ENCODE results near the gene FAM131A.

Gene FAM131A

DNA sequence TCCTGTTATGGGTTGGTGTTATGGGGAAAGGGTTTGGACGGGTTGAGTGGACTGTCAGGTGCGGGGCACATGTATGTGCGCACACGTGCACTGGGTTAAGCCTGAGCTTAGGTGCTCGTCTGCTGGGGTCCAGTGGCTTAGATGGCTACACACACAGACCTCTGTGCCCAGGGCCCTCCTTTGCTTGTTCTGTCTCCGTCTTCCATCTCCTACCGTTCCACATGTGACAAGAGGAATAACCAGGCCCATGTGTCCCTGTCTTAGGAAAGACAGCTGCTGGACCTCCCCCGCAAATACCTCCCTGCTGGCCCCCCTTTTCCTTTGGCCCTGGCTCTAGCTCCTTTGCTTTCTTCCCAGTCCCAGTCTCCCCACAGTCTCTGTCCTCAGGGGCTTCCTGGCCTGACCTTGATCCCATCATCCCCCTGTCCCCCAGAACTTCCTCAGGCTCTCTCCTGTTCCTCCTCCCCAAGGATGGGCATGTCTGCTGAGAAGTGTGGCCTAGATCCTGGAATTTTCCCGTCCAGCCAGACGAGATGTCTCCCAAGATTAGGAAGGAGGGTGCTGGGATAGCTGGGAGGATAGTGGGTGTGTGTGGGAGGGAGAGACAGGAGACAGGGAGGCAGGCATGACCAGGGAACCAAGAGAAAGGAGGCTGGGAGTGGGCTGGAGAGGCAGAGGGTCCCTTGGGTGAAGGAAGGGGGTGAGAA, 41.4 kb downstream of the FAM131A start:
- DNase-seq (ENCODE audit: low read depth) = no peak

DNA sequence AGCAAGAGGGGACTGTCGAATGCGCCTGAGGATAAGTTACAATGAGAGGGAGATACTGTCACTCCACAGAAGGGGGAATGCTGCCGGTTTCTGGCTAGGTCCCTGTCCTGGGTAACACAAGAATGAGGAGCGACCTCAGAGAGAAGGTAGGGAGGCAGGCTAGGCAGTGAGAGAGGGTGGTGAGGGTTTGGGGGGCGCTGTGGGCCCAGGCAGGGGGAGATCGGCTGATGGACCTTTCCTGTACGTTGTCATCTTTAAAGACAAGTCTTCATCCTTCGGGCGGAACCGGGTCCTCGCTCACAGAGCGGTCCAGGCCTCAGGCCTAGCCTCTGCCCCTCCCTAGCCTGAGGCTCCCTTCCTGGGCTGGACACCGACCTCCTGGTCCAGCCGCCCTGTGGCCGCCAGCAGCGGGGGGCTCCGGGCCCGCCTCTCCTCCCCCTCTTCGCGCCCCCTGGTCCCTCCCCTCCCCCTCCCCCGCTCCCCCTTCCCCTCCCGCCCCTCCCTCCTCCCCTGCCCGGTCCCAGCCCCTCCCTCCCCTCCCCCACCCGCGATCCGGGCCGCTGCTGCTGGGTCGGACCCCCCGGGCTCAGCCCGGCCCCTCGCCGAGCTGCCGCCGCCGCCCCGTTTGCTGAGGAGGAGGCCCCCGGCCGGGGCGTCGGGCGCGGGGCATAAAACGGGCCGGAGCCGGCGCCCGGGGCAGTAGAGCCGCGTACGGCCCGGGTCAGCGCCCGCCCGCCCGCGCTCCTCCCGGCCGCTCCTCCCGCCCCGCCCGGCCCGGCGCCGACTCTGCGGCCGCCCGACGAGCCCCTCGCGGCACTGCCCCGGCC, 42.2 kb downstream of the FAM131A start, which contains the start of gene CHRD:
Gene CHRD (plus strand): TSS at position 697 of the 827 bp plus-strand sequence. CDS start 265 bp downstream, outside the sequence.
- DNase-seq (ENCODE audit: low read depth) = no peak

DNA sequence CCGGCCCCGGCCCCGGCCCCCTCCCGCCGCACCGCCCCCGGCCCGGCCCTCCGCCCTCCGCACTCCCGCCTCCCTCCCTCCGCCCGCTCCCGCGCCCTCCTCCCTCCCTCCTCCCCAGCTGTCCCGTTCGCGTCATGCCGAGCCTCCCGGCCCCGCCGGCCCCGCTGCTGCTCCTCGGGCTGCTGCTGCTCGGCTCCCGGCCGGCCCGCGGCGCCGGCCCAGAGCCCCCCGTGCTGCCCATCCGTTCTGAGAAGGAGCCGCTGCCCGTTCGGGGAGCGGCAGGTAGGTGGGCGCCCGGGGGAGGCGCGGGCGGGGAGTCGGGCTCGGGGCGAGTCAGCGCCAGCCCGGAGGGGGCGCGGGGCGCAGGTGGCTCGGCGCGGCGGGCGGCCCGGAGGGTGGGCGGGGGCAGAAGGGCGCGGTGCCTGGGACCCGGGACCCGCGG, 42.8 kb downstream of the FAM131A start:
- DNase-seq (ENCODE audit: low read depth) = no peak

DNA sequence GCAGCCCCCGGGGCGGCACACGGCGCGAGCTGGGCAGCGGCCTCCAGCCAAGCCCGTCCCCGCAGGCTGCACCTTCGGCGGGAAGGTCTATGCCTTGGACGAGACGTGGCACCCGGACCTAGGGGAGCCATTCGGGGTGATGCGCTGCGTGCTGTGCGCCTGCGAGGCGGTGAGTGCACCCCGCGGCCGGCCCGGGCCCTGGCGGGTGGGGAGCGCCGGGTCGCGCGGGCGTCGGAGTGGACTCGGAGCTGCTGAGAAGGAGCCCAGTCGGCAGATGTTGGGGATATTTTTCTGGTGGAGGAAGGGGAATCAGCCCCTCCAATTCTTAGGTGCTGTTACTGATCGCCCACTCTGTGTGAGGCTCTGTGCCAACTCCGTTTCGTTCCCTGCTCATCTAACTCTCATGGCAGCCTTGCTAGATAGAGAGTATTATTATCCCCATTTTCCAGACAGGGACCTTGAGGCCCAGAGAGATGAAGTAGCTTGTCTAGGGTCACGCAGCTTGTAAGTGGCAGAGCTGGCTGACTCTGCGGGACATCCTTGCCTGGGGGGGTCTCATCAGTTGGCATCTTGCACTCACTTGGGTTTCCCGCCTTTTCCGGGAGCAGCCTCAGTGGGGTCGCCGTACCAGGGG, 43.3 kb downstream of the FAM131A start:
- DNase-seq (ENCODE audit: low read depth) = no peak

DNA sequence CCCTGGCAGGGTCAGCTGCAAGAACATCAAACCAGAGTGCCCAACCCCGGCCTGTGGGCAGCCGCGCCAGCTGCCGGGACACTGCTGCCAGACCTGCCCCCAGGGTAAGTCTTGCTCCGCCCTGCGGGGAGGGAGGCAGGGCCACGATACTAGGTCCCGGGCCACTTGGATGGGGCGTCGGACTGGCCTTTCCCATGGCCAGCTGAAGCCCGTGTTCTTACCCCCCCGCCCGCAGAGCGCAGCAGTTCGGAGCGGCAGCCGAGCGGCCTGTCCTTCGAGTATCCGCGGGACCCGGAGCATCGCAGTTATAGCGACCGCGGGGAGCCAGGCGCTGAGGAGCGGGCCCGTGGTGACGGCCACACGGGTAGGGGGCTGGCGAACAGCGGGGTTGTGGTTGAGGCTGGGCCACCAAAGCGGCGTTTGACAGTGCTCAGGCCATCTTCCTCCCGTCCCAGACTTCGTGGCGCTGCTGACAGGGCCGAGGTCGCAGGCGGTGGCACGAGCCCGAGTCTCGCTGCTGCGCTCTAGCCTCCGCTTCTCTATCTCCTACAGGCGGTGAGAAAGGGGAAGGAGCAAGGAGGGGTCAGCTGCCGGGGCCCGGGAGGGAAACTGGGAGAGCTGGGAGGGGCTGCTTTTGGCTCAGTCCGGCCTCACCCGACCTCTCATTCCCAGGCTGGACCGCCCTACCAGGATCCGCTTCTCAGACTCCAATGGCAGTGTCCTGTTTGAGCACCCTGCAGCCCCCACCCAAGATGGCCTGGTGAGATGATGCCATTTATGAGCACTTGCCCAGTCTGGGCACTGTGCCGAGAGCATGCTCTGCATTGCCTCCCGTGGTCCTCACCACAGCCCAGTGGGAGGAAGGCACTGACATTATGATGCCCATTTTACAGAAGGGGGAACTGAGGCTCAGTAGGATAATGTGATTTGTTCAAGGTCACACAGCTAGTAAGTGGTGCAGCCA, 44.1 kb downstream of the FAM131A start:
- no peak for DNase-seq (ENCODE audit: low read depth)

DNA sequence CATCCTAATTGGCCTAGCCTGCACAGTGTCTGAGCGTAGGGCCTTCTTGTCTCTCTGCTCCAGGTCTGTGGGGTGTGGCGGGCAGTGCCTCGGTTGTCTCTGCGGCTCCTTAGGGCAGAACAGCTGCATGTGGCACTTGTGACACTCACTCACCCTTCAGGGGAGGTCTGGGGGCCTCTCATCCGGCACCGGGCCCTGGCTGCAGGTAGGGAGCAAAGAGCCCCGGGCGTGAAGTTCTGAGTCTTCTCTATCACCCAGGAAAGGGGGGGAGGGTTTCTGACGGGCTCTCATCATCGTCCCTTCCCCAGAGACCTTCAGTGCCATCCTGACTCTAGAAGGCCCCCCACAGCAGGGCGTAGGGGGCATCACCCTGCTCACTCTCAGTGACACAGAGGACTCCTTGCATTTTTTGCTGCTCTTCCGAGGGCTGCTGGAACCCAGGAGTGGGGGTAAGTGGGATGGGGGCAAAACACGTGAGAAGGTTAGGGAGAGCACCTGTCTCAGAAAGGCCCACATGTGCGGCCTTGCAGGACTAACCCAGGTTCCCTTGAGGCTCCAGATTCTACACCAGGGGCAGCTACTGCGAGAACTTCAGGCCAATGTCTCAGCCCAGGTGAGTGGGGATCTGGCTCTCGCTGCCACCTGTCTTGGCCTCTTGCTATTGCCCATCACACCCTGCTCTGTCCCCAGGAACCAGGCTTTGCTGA, 45.1 kb downstream of the FAM131A start:
- DNase-seq (ENCODE audit: low read depth) = no peak

DNA sequence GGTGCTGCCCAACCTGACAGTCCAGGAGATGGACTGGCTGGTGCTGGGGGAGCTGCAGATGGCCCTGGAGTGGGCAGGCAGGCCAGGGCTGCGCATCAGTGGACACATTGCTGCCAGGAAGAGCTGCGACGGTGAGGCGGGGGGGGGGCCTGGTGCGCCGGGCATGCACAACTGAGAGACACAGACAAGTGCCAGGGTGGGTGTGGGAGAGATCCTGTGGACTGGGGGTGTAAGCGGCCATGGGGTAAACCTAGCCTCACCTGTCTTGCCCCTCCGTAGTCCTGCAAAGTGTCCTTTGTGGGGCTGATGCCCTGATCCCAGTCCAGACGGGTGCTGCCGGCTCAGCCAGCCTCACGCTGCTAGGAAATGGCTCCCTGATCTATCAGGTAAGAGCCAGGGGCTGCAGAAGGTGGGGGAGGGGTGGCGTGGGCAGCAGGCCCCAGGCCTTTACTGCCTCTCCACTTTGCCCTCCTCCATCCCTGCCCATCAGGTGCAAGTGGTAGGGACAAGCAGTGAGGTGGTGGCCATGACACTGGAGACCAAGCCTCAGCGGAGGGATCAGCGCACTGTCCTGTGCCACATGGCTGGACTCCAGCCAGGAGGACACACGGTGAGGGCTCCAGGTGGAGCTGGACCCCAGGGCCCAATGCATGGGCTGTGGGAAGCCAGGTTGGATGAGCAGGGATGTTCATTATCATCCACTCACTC, 45.8 kb downstream of the FAM131A start:
- DNase-seq (ENCODE audit: low read depth) = no peak

DNA sequence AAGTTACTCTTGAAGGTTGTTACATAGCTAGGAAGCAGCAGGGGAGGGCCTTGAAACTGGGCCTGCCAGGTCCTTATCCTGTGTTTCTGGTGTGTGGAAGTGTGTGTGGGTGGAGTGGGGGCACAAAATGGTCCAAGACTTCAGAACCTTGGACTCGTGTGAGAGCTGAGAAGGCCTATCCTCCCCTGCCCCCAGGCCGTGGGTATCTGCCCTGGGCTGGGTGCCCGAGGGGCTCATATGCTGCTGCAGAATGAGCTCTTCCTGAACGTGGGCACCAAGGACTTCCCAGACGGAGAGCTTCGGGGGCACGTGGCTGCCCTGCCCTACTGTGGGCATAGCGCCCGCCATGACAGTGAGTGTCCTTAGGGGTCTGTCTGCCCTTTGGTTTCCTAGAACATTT, 46.9 kb downstream of the FAM131A start:
- no peak for DNase-seq (ENCODE audit: low read depth)

DNA sequence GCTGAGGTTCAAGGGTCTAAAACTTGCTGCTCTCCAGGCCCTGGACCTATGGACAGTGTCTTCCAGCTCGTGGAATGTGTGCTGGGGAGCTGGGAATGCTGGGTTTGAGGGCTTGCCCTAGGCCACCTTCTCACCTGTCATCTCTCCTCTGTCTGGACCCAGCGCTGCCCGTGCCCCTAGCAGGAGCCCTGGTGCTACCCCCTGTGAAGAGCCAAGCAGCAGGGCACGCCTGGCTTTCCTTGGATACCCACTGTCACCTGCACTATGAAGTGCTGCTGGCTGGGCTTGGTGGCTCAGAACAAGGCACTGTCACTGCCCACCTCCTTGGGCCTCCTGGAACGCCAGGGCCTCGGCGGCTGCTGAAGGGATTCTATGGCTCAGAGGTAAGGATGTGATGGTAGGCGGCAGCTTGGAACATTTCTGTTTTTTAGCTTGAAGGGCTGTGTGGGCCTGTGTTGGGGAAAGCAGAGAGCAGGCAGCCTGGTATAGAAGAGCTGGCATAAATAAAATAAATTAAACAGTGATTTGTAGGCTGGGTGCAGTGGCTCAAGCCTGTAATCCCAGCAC, 47.5 kb downstream of the FAM131A start:
- no peak for DNase-seq (ENCODE audit: low read depth)

DNA sequence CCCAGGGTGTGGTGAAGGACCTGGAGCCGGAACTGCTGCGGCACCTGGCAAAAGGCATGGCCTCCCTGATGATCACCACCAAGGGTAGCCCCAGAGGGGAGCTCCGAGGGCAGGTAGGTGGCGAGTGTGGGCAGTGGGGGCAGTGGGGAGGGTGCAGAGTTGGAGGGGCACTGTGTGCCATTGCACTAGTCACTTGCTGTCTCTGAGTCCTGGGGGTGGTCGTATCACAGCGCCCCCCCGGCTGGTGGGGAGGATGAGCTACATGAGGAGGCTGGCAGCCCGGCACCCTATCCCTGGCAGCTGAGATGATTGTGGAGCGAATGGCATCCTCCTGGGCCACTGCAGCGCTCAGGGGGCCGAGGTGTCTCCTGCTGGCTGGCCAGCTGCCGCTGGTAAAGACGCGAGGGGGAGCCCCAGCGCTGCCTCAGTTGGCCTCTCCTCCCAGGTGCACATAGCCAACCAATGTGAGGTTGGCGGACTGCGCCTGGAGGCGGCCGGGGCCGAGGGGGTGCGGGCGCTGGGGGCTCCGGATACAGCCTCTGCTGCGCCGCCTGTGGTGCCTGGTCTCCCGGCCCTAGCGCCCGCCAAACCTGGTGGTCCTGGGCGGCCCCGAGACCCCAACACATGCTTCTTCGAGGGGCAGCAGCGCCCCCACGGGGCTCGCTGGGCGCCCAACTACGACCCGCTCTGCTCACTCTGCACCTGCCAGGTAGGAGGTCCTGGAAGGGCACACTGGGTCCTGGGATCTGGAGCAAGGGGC, 48.8 kb downstream of the FAM131A start:
- no peak for DNase-seq (ENCODE audit: low read depth)

DNA sequence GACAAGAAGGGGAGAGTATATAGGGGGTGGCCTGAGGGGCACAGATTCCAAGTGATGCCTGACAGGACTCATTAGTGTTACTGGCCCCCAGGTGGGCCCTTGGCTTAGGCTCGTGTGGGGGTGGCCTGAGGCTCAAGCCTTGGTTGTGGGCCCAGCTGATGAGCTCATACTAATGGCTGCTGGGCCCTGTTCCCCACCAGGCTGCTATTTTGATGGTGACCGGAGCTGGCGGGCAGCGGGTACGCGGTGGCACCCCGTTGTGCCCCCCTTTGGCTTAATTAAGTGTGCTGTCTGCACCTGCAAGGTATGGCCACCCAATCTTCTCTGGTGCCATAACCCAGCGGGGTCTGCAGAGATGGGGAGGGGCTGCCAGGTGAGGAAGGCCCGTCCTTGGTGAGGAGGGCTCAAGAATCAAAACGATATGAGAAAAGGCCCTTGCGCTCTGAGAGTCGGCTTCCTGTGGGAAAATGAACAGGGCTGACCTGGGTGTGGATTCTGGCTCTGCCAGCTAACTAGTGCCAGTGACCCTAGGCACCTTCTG, 49.8 kb downstream of the FAM131A start:
- no peak for DNase-seq (ENCODE audit: low read depth)

DNA sequence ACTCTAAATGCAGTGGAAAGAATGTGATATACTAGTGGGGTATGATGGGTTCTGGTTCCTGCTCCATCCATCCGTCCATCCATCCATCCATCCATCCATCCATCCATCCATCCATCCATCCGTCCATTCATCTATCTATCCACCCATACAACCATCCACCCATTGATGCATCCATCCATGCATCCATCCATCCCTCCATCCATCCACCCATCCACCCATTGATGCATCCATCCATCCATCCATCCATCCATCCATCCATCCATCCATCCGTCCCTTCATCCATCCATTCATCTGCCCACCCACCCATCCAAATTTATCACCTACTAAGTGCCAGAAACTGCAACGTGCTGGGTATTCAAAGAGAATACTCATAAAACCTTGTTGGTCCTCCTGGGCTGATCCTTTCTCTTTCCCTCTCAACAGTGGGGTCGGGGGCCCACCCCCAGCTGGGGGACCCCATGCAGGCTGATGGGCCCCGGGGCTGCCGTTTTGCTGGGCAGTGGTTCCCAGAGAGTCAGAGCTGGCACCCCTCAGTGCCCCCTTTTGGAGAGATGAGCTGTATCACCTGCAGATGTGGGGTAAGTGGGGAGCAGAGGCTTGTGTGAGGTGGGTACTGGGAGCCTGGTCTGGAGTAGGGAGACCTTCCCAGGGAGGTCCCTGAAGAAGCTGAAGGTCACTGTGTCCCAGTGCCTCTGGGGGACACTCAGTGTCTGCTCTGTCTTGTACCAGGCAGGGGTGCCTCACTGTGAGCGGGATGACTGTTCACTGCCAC, 51.0 kb downstream of the FAM131A start:
- no peak for DNase-seq (ENCODE audit: low read depth)

DNA sequence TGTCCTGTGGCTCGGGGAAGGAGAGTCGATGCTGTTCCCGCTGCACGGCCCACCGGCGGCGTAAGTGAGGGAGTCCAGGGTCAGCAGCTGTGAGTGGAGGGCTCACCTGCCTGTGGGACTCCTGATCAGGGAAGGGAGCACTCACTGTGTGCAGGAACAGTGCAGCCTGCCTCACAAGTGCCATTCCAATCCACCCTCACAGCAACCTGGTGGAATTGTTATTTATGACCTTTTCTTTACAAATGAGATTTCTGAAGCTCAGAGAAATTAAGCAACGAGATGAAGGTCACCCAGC, 51.5 kb downstream of the FAM131A start:
- no peak for DNase-seq (ENCODE audit: low read depth)

DNA sequence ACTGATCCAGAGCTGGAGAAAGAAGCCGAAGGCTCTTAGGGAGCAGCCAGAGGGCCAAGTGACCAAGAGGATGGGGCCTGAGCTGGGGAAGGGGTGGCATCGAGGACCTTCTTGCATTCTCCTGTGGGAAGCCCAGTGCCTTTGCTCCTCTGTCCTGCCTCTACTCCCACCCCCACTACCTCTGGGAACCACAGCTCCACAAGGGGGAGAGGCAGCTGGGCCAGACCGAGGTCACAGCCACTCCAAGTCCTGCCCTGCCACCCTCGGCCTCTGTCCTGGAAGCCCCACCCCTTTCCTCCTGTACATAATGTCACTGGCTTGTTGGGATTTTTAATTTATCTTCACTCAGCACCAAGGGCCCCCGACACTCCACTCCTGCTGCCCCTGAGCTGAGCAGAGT, 52.0 kb downstream of the FAM131A start:
- no peak for DNase-seq (ENCODE audit: low read depth)

DNA sequence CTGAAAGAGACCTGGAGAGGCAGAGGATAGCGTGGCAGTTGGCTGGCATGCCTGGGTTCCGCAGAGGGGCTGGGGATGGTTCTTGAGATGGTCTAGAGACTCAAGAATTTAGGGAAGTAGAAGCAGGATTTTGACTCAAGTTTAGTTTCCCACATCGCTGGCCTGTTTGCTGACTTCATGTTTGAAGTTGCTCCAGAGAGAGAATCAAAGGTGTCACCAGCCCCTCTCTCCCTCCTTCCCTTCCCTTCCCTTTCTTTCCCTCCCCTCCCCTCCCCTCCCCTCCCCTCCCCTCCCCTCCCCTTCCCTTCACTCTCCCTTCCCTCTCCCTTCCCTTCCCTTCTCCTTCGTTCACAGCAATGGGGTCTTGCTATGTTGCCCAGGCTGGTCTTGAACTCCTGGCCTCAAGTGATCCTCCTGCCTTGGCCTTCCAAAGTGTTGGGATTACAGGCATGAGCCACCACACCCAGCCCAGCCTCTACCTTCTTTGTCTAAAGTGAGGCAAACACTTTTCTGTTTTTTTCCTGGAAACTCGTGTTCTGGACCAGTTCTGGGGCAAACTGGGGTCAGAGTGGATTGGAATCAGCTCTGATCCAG, 52.6 kb downstream of the FAM131A start:
- DNase-seq (ENCODE audit: low read depth) = no peak

DNA sequence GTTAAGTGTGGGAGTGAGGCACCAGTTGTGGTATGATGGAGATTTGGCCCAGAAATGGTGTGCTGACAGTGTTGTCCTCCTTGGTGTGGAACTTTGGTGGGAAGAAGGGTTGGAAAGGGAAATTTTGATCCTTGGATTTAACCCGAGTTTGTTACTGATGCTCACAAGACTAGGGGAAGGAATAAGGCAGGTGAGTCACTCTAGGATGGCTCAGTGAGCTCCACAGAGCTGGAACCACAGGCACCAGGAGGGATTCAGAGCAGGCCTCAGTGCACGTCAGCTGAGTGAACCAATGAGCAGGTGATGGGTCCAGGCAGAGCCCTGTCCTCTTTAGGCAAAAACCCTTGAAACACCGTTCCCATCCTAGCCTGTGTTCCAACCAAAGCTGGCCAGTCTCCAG, 53.9 kb downstream of the FAM131A start:
- no peak for DNase-seq (ENCODE audit: low read depth)

DNA sequence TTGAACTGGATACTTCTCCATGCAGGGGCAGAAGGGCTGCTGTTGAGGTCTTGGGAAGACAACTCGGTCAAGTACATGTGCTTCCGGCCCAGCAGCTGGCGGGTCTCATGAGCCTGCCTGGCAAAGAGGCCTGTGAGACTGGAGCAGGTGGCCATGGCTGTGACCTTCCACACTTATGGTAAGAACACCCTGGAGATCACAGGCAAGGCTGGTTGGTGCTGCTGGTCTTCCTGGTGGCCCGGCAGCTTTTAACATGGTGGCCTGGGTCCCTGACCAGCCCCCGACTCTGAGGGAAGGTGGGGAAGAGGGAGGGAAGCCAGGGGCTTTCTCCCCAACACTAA, 57.9 kb downstream of the FAM131A start:
- DNase-seq (ENCODE audit: low read depth) = no peak
